Sciatic nerve (tissue), 2 donors: ENCODE measurements around the gene GALNT16. TPM values are rescaled to one million over a fixed set of nuclear protein-coding genes. Genes with fewer than 3 reads are reported as not detected.
"Not testable (repeated sequence)": the region's sequence is repeated elsewhere in the genome, so short reads cannot be mapped to it uniquely, and the experiment has no call there.

ENCODE experiments used
- ATAC-seq: fragments of 200-7000 bp; cut with Tn5 transposase; one replicate; pipeline ENCODE4 v1.9.1; 2020; ENCODE audit warnings: mild to moderate bottlenecking, moderate library complexity
- DNase-seq: peaks from one replicate; pipeline ENCODE4 v3.0.0-alpha.2; 2020; ENCODE audit warnings: low spot score
- intact Hi-C: fragments of 100-400 bp; cut with DNase I; formaldehyde crosslinking; loops from one replicate; pipeline ENCODE4 v1.14.2; 2022
- total RNA-seq: library from RNA; stranded (reverse); fragmentation: NEBNext Ultra II Directional; extraction: Animal tissue kit (Norgen Biotek cat#: 25700); gene quantifications from one replicate; pipeline ENCODE4 v1.2.1, GENCODE V29; 2021
- donor health status: DM: no; HTN: no; CAD: no.
- donor health status: DM: no; HTN: no; CAD: no.

The GALNT16 gene
- total RNA-seq, 1 donor from 2014 or later = 8.1 TPM

- ATAC-seq (no peak), DNase-seq (no peak)
- intact Hi-C loops = loop anchor here (10.0 kb wide), 1 partner anchor 215 kb away; no protein-coding TSS in a partner anchor
Measured at GRCh38 chr14:69249603-69250002, 10.4 kb upstream of the GALNT16 start.

- ATAC-seq = no peak
- DNase-seq = no peak
- intact Hi-C loops = no loop called here
Measured at GRCh38 chr14:69252851-69253250, 7.1 kb upstream of the GALNT16 start.

DNA sequence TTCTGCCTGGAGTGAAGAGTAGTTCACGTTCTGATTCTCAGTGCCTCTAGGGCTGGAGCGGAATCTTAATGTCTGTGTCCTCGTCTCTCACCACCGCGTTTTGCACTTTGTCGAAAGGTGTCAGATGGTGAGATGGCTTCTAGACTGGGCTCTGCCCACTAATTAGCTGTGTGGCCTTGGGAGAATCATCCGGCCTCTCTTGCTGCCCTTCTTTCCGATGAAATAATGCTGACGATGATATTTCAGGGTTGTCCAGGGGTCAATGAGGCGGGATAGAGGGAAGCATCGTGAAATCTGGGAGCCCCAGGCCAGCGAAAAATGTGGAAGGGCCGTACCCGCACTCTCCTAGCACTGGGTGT, 811 bp upstream of the GALNT16 start:
- DNase-seq (no peak), ATAC-seq (no peak)
- intact Hi-C loops = no loop called here

DNA sequence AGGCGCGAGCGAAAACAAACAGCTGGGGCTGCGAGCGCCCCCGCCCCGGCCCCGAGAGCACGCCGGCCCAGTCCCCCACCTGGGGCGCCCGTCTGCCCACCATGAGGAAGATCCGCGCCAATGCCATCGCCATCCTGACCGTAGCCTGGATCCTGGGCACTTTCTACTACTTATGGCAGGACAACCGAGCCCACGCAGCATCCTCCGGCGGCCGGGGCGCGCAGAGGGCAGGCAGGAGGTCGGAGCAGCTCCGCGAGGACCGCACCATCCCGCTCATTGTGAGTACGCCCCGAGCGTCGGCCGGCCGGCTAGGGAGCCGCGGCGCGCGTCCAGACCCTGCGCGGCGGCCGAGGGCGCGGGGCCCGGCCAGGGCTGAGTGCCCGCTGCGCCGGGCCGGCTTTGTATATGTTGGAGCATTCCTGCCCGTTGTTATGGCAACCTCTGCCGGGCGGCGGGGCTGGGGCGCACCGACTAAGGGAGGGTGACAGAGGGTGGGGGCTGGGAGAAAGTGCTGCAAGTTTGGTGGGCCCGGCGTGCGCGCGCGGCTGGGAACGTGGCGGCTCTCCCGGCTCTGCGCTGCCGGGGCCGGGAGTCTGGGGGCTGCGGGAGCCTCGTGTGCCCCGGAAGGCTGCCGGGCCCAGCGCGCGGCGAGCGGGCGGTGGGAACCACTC, 367 bp downstream of the GALNT16 start:
- intact Hi-C loops = no loop called here
- DNase-seq (no peak), ATAC-seq (no peak)

DNA sequence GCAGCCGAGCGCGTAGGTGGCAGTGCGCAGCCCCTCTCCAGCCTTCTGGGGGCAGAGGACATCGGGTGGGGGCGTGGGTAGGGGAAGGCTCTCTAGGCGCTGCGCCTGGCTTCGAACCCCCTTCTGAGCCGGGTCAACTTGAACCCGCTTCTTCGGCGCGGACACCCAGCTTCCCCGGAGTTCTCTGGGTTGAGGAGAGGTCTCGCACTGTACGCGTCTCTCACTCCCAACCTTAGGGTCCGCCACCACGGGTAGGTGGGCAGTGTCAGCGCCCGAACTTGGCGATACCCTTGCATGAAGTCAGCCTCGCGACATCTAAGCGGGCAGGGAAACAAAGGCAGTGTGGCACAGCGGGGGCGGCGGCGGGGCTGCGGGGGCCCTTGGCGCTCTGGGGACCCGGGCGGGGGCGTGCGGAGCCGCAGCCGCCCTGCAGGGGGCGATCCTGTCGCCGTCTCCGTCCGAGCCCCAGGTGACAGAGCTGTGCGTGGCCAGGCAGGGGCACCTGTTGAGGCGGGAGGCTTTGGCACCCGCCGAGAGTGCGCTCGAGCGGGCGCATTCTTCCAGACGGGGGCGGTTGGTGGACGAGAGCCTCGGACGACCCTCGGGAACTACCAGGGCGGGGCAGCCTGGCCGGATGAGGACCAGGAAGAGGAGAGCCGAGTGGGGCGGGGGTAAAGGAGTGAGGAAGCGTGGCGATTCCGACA, 1.1 kb downstream of the GALNT16 start:
- ATAC-seq = peak; percentile 62
- intact Hi-C loops = no loop called here
- peak; percentile 61 for DNase-seq

- no peak for DNase-seq
- ATAC-seq = peak; percentile 56
- intact Hi-C loops = no loop called here
Measured at GRCh38 chr14:69261761-69262331, 1.9 kb downstream of the GALNT16 start.

DNA sequence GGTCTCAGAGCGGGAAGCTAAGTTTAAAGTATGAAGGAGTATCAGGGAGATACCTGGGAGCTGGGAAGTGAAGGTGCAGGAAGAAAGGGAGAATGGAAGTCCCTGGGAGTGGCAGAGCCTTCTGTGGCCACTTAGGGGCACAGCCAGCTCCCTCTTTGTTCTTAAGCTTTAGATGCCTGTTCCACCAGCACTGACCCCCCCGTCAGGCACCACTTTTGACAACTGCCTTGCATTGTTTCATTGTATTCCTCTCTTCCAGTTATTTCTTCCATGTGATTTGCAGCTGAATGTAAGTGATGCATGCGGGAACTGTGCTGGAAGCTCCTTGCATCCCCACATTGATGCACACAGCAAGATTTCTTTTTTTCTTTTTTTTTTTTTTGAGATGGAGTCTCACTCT, 2.6 kb downstream of the GALNT16 start:
- intact Hi-C loops = no loop called here
- ATAC-seq (no peak), DNase-seq (no peak)

DNA sequence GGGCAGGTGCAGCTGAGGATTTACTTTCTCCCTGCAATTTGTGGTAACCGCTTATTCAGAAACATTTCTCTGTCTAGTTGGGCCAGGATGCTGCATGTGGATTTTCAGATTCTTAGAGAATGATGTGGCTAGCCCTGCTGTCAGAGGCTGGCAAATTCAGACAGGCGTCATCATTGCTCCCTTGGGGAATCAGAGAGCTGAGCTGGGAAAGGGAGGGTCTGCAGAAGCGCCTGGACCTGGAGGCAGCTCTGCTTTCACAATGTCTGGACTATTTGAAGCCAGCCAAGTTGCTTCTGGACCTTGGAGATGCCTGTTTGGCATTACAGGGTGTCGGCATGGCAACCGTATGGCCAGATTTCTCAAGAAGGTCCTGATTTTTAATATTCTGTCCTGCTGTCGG, 3.4 kb downstream of the GALNT16 start:
- intact Hi-C loops = no loop called here
- DNase-seq = peak; percentile 67

GRCh38 chr14:69263771-69264170, 3.8 kb downstream of the GALNT16 start:
- ATAC-seq (peak; percentile 15), DNase-seq (no peak)
- intact Hi-C loops = no loop called here

More for the DNA sequence above, 3.4 kb downstream of the GALNT16 start:
- ATAC-seq = peak; percentile 89

GRCh38 chr14:69266572-69267345, 6.8 kb downstream of the GALNT16 start:
- DNase-seq (no peak), ATAC-seq (no peak)
- intact Hi-C loops = no loop called here

GRCh38 chr14:69267492-69267891, 7.5 kb downstream of the GALNT16 start:
- ATAC-seq (no peak), DNase-seq (no peak)
- intact Hi-C loops = no loop called here

DNA sequence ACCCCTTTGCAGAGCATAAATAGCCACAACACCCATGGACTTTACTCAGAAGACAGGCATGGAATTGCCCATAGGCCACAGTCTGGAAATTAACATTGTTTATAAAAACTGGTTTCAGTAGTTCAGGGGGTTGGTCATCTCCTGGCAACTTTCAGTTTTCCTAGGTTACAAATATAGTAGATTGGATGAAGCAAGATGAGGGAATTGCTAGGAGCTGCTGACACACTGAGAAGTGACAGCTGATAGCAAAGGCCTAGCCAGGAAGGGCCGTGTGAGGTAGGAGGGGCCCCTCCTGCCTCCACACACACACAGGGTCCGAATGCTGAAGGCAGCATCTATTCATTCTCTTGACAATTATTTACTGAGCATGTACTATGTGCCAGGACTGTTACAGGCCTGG, 8.3 kb downstream of the GALNT16 start:
- intact Hi-C loops = no loop called here
- ATAC-seq (no peak), DNase-seq (no peak)

DNA sequence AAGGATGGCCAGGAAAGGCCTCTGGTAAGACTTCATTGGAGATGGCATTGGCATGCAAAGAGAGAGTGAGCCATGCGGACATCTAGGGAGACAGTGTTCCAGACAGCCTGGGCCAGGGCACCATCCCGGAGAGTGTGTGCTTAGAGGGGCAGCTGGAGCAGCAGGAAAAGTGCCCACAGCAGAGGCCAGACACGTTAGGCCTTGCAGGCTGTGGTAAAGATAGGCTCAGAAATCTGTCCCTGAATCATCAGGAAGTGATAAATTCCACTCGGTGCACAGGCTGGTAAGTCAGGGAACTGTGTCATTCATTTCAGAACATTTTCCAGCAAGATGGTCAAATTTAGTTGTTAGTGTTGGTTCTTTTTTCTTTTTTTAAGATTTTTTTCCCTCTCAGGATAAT, 8.8 kb downstream of the GALNT16 start:
- intact Hi-C loops = no loop called here
- no peak for ATAC-seq

GRCh38 chr14:69269381-69269780, 9.4 kb downstream of the GALNT16 start:
- intact Hi-C loops = no loop called here
- no peak for ATAC-seq
- no peak for DNase-seq

More for the DNA sequence above, 8.8 kb downstream of the GALNT16 start:
- no peak for DNase-seq

- DNase-seq = no peak
- no peak for ATAC-seq
- intact Hi-C loops = no loop called here
Measured at GRCh38 chr14:69270097-69270496, 10.1 kb downstream of the GALNT16 start.

DNA sequence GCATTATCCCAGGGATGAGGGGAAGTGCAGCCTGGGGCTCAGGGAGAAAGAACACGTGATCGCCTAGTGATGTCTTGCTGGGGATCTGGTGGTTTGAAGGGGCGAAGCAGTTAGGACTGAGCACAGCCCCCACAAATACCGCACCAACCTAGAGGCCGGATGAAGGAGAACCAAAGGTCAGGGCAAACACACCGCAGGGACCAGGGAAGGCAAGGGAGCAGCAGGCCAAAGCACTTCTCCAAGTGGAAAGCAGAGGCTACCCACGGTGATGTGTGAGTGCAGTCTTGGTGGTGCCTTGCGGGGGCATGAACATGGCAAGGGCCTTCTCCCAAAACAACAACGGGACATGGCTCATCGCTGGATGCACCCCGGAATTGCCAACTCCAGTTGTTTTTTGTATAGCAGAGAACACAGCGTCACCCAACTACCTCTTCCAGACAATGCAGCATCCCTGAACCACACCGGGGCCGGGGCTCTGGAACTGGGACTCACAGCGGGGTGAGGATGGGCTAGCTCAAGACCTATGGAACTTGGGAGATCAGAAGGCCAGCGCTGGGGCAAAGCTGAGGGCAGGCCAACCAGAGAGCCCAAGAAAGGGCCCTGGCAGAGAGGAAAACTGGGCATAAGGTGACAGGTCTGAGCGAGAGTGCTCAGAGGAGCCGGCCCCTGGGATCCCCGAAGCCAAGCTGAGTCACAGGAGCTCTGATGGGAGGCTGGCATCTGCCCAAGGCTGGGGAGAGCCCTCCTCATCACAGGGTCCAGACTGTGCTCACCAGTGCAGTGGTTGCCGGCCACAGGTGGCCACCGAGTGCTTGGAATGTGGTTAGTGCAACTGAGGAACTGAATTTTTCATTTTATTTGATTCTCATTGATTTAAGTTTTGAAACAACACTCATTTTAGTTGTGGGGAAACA, 11.1 kb downstream of the GALNT16 start:
- intact Hi-C loops = no loop called here
- DNase-seq (no peak), ATAC-seq (no peak)

GRCh38 chr14:69274321-69274720, 14.4 kb downstream of the GALNT16 start:
- DNase-seq (no peak), ATAC-seq (no peak)
- intact Hi-C loops = no loop called here

- DNase-seq (no peak), ATAC-seq (no peak)
- intact Hi-C loops = no loop called here
Measured at GRCh38 chr14:69275331-69275730, 15.4 kb downstream of the GALNT16 start.

DNA sequence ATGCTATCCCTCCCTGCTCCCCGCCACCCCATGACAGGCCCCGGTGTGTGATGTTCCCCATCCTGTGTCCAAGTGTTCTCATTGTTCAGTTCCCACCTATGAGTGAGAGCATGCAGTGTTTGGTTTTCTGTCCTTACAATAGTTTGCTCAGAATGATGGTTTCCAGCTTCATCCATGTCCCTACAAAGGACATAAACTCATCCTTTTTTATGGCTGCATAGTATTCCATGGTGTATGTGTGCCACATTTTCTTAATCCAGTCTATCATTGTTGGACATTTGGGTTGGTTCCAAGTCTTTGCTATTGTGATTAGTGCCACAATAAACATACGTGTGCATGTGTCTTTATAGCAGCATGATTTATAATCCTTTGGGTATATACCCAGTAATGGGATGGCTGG, 17.4 kb downstream of the GALNT16 start:
- intact Hi-C loops, DNase-seq, ATAC-seq: not testable (repeated sequence)
